ENCODE results near the gene RALB.

Gene RALB

GRCh38 chr2:120265006-120265405 is 12.4 kb downstream of the RALB start:
- no peak for DNase-seq

DNA sequence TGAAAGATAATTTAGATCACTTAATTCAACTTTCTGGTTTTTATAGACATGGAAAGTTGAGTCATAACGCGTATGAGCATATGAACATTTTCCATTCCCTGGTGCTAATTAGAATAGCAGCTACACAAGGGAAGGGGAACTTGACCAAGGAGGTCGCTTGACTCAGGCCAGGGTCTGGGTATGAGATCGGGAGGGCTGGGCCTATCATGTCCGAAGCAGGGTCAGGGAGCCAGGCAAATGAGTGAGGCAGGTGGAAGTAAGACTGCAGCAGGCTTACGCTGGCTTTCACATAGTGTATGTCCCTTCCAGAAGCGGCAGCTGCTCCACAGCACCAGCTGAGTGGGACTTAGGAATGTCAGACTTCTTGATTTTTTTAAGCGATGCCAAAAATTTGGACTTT is 14.7 kb downstream of the RALB start:
- no peak for DNase-seq

- DNase-seq, result no peak
Observed at GRCh38 chr2:120269076-120269744, 16.6 kb downstream of the RALB start.

- DNase-seq, result no peak
Observed at GRCh38 chr2:120269816-120270215, 17.2 kb downstream of the RALB start.

DNA sequence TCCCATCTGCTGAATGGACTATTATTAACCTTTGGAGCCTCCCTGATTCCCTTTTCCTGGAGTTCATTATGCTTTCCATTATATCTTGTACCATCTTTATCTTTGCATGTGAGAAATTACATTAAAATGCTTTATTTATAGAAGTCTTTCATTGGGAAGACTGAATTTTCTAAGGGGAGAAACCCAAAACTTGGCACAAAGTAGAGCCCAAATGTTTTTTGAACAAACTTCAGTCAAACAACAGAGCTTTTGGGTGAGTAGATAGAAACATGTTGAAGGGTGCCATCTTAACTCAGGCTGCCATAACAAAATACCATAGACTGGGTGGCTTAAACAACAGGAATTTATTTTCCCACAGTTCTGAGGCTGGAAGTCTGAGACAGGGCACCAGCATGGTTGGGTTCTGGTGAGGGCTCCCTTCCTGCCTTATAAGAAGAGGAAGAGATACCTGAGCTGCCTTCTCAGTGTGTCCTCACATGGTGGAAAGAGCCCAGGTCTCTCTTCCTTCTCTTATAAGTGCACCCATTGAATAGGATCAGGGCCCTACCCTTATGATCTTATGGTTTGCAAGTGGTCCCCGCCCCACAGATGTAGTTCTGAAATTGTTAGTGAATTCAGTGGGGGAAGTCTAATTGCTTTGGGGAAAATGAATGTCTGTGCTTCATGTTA is 19.2 kb downstream of the RALB start:
- no peak for DNase-seq

DNA sequence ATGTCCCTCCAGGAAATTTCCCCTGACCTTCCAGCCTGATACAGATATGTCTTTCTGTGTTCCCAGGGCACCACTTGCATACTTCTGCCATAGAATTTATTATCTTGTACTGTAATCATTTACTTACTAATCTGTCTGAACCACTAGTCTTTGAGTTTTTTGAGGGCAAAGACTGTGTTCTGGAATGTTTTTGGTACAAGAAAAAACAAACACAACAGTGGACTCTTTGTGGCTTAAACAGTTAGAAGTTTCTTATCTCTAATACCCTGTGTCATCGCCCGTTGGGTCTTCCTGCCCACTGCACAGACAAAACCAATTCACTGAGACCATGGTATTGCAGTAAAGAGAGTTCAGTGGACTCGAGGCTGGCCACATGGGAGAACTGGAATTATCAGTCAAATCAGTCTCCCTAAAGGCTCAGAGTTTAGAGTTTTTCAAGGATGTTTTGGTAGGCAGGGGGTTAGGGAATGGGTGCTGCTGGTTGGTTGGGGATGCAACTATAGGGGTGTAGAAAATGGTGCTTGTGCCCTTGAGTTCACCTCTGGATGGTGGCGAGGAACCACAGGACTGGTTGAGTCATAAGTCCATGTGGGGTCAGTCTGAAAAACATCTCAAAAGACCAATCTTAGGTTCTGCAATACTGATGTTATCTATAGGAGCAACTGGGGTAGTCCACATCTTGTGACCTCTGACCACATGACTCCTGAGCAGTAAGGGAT is 20.3 kb downstream of the RALB start:
- DNase-seq, result no peak

- DNase-seq, result no peak
Observed at GRCh38 chr2:120275617-120276400, 23.2 kb downstream of the RALB start.

- no peak for DNase-seq
Observed at GRCh38 chr2:120277505-120278205, 25.0 kb downstream of the RALB start.

GRCh38 chr2:120278901-120279300 is 26.2 kb downstream of the RALB start:
- no peak for DNase-seq

- DNase-seq, result no peak
Observed at GRCh38 chr2:120279708-120280107, 27.1 kb downstream of the RALB start.

DNA sequence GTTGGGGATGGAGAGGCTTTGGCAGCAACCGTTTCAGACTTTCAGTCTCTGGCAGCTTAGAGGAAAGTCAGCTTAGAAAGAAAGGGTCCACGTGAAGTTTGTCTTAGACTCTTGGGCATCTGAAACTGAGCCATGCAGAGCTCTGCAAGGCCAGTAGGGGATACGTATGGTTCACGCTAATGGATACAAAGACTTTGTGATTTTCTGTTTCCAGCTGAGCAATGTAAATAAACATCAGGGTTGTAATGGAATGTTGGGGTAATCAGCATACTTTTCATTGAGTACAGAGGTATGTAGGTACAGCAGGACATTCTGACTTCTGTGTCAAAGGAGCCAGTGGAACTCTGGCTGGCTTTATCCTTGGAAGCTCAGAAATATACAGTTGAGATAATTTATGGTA is 31.0 kb downstream of the RALB start:
- no peak for DNase-seq

DNA sequence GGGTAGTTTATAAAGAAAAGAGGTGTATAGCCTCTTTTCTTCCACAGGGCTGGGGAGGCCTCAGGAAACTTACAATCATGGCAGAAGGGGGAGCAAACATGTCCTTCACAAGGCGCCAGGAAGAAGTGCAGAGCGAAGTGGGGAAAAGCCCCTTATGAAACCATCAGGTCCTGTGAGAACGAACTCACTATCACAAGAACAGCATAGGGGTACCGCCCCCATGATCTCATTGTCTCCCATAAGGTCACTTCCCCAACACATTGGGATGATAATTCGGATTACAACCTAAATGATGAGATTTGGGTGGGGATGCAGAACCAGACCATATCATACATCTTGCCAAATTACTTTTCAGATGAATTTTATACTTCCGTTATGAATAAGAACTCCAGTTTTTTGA is 32.4 kb downstream of the RALB start:
- DNase-seq, result no peak

- peak in 1 of 5 donors; percentile 85 for DNase-seq
Observed at GRCh38 chr2:120287183-120288015, 34.7 kb downstream of the RALB start.

GRCh38 chr2:120288016-120288373 is 35.3 kb downstream of the RALB start:
- DNase-seq, result no peak

GRCh38 chr2:120289221-120289906 is 36.7 kb downstream of the RALB start:
- DNase-seq, result no peak

DNA sequence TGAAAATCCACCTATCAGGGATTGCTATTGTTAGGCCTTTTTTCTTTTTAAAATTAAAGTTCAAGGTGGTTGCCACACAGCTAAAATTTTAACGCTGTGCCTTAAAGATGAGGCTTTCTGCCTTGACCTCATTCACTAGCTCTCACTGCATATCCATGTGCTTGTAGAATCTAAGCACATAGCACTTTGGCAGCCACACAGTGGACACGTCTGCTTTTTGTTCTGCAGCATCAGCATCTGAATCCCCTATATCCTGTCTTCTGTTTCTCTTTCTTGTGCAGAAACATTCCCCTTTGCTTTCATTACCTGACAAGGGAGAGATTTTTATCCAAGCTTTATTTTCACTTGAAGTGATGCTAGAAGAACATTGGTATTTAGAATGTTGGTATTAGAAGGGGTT is 38.1 kb downstream of the RALB start:
- no peak for DNase-seq

GRCh38 chr2:120291401-120292311 is 39.0 kb downstream of the RALB start:
- peak in 1 of 5 donors; percentile 40 for DNase-seq

- DNase-seq, result no peak
Observed at GRCh38 chr2:120293096-120294007, 40.7 kb downstream of the RALB start.

- no peak for DNase-seq
Observed at GRCh38 chr2:120294008-120294340, 41.3 kb downstream of the RALB start.
